COR-L47 (cell line): Measurements from ENCODE around the gene KRT3.

Experiments
- DNase-seq: peaks from one replicate; lab custom pipeline; 2025; lab: John Stamatoyannopoulos, UW

KRT3 gene

DNA sequence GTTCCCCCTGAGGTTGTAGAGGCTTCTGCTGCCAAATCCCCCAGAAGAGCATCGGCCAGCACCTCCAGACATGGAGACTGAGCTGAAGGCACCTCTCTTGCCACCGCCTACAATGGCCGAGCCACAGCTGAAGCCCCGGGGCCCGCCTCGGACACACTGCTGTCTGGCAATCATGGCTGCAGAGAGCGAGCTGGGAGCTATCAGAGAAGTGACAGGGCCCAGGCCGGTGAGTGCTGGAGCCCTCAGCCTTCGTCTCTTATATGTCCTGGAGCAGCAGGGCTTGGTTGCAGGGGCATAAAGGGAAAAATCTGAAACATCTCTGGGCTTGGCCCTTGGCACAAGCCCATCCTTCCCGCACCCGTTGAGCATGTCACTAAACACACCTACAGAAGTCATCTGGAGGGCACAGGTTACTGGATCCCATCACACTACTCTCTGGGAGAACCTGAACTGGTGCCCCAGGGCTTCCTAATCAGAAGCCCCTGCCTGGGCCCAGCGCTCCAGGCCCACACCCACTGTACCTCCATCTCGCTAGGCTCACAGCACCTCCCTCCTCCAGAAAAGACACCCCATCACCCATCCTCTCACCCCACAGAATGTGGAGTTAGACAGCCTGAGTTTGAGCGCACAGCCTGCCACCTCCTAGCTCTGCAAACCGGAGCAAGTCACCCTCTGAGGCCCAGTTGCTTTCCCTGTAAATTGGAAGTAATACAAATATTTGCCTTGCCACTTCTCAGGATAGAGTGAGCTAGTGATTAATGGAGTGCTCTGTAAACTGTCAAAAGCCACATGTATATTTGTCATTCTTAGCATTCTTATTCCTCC is 18.2 kb upstream of the KRT3 start, which contains the start of gene KRT4:
Gene KRT4, minus strand, starts transcription at position 232 of the 825 bp plus-strand sequence. Its CDS starts 58 bp downstream, at position 174.
- DNase-seq: no peak

DNA sequence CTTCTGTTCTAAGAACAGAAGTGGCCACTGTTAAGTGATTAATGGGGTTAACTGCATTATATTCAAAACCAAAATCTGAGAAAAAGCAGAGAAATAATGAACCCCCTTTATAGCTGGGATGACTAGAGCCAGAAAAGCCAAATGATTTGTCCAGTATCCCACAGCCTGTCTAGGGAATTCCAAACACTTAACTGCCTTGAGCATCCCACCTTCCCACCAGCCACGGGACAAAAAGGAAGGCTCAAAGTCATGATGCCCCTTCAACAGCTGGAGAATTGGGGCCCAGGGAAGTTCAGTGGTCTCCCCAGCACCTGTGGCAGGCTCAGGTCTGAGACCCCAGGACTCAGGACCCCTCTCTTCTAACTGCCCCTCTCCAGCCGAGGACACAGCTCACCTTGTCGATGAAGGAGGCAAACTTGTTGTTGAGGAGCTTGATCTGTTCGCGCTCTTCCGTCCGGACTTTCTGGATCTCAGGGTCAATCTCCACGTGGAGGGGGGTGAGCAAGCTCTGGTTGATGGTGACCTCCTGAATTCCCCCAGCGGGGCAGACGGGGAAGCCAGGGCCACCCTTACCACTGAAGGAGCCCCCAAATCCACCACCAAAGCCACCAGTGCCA is 17.4 kb upstream of the KRT3 start:
- DNase-seq: no peak

DNA sequence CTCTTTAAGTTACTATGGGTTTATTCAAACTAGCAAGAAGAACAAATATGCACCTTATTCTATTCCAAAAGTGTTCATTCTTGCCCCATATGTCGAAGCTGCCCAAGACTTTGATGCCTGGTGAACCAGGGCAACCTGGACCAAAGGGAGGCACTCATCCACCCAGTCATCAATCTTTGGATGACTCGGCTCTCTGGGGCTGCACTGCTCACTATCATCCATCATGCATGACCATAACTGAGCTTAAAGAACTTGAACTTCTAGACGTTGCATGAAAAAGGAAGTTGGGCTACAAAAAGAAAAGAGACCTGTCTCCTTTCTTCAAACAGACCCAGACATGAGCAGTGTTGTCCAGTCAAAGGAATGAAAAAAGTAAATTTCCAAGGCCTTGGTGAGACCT is 16.8 kb upstream of the KRT3 start:
- DNase-seq: no peak

DNA sequence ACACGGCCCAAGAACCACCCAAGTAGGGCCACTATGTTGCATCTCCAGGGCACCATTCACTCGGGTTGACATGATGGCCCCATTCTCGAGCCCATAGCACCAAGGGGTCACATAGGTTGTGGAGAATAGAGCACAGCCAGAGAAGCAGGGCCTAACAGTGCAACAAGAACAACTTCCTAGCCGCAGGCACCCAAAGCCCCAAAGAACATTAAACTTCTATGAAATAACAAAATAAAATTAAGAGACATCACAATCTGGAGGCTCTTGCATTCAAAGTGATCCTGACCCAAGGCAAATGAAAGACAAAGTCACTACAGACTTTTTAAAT is 16.1 kb upstream of the KRT3 start:
- no peak for DNase-seq

DNA sequence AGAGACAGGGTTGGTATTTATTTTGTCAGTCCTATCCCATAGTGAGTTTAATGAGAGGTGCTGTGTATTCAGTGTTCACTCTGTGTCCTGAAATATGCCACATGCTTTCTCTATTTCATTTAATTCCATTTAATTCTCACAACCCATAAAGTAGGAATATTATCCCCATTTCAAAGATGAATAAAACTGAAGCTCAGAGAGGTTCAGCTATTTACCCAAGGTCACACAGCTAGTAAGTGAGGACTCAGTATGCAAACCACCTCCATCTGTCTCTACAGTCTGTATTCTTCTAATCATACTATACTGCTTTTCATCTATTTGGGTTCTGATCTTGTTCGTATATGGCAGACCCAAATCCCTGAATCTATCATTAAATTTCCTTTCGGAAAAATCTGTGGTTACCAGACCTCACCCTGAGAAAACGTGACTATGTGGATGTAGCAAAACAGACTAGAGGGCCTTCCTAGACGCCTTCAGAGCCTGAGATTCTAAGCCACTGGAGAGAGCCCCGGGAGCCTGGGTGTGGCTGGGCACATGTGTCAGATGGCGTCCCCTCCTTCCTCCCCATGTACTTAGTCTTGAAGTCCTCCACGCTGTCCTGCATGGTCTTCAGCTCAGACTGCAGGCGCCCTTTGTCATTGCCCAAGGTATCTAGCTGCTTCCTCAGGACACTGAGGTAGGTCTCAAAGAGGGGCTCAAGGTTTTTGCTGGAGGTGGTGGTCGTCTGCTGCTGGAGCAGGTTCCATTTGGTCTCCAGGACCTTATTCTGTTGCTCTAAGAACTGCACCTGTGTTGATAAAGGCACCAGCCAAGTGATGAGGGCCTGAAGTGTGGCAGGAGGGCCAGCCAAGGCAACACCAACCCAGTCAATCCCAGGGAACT is 15.5 kb upstream of the KRT3 start:
- DNase-seq: no peak

DNA sequence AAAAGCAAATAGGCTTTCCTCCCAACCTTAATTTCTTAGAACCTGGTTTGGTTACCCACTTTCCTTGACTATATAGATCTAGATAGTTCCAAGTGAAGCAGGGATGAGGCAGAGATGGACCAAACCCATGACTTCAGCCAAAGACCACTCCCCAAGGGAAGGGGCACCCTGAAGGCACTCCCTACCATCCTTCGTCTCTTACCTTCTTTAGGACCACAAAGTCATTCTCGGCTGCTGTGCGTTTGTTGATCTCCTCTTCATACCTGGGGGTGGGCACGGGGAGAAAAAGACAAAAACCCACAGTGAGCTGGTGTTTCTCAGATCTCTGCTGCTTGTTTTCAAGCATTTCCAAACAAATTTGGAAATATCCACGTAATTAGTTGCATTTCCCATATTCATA is 14.6 kb upstream of the KRT3 start:
- no peak for DNase-seq

DNA sequence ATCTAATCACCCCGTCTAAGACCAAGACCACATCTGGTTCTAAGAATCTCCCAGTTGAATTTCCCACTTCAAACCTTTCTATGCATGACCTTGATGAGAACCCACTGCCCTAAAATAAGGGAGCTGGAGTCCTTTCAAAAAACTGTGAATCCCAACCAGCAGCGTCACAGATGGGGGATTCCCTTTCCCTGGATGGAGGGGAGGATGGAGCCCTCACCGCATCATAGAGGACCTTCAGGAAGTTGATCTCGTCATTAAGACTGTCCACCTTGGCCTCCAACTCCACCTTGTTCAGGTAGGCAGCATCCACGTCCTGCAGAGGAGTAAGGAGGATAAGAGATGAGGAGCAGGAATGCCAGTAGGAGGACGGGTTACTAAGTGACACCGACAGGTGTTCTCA is 13.2 kb upstream of the KRT3 start:
- no peak for DNase-seq

DNA sequence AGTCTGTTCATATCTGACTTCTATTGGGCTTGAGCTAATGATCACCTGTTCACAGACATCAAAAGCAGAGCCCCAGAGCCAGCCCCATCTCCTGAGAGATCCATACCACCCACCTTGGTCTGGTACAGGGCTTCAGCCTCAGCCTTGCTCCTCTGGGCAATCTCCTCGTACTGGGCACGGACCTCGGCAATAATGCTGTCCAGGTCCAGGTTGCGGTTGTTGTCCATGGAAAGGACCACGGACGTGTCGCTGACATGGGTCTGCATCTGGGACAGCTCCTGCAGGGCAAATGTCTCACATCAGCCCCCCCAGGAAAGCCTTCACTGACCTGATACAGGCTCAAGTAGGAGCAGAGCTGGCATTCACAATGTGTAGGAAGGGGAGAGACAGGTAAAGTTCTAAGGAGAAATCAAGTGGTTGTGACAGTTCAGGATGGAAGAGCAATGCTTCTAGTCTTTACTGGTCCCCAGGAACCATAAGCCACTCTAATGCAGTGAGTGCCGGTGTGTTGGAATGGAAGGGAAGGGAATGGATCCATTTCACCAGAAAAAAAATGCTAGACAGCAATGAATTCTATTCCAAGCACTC is 12.8 kb upstream of the KRT3 start:
- no peak for DNase-seq

DNA sequence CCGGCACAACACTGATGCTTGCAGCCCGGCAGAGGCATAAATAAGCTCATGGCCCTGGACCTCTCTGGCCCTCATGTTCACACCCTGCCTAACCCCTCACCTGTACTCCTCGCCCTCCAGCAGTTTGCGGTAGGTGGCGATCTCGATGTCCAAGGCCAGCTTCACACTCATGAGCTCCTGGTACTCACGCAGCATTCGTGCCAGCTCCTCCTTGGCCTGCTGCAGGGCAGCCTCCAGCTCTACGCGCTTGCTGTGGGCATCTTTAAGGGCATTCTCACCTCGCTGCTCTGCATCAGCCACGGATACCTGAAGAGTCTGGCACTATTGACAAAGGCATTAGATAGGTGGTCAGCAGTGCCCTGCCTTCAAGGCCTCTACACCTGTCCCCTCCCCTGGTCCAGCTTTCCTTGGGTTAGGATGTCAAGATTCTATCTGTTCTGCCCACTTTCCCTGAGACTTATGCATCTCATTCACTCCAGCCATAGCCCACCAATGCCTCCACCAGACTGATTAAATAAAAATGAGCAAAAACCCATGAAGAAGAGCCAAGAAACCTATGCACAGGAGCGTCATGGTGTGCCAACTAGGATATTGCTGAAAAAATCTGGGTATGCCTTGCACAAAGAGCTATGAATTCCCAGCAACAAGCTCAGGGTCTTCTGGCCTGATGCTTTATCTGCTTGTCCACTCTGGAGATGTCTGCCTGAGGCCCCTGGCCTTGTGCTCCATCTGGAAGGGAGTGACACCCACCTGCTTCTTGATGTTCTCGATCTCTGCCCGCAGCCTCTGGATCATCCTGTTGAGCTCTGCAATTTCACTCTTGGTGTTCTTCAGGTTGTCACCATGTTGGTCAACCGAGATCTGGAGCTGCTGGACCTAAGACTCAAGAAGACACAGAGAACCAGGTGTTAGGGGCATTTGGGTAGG is 11.9 kb upstream of the KRT3 start:
- DNase-seq: no peak

DNA sequence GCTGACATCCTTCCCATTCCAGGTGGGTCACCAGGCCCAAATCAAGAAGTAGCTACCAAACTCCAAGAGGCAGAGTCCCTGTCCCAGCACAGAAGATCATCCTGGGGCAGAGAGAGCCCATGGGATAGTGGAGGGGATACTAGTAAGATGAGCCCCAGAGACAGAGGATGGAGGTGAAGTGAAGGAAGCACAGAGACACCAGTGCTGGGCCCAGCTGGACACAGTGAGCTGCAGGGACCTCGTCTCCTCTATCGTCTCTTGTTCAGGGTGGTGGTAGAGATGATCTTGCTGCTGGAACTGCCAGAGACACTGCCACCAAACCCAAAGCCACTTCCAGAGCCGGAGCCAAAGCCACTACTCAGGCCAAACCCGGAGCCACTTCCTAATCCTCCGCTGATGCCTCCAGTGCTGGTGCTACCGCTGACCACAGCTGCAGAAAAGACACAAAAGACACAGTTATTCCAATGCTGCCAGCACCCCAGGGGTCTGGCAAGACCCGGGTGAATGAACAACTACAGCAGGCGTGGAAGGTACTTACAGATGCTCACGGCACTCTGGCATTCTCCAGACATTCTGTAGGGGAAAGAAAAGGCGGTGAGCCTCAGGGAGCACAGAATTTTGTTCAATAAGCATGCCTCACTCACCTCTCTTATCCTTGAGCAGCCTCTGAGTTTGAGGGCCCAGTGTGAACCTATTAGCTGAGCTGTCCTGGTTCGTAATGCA is 11.1 kb upstream of the KRT3 start:
- DNase-seq: no peak

DNA sequence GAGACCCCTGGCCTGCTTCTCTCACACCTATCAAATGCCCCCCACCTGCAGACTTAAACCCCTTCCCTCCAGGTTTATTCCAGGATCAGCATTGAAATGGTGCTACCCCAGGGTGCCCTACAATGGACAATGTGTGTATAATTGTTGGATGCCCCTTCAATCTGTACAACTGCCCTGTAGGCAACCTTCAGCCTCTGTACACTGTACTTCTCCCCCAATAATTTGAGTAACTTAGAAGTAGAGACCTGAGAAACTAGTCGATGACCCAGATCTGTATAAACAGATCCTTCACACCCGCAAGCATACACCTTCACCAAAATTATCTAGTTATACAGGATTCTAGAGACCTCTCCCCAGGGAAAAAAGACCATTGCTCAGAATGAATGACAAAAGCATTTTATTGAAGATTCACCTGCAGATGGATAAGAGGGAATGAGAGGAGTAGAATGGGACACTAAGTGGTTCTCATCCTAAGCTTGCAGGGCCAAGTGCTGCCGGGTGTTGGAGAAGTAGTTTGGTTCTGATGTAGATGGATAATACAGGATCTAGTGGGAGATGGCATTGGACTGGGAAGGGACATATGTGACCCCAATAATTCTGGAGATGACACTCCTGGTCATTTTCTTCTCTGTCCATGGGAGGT is 10.4 kb upstream of the KRT3 start:
- no peak for DNase-seq

DNA sequence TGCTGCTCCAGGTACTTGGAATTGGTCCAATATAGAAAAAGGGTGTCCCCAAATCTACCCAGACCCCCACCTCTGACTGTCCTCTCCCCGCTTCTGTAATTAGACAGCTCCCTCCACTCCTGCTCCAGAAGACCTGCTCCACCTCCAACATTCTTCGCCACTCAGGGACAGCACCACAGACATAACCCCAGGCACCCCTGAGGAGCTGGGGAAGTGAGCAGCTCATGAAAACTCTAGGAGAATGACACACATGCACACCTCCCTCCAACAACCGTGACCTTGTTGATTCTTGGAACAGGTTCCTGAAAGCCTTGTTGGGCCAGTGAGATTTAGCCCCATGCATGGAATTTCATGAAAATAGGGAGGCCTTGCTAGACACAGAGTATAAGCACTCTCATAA is 9.8 kb upstream of the KRT3 start:
- DNase-seq: no peak

DNA sequence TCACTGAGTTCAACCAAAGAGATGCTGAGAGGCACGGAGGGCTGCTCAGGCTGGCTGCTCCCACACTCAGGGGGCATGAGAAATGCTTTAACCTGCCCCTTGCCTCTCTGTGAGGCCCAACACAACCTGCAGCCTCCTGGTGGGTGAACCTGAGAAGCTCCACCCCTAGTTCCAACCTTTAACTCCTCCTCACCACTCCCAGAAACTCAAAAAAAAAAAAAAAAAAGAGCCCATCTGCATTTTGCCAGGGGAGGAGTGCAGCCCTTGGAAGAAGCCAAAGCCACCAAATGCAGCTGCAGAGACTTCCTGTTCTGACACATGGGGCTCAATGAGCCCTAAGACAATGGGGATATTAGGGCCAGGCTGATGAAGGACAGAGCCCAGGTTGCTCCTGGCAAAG is 9.1 kb upstream of the KRT3 start:
- DNase-seq: no peak

DNA sequence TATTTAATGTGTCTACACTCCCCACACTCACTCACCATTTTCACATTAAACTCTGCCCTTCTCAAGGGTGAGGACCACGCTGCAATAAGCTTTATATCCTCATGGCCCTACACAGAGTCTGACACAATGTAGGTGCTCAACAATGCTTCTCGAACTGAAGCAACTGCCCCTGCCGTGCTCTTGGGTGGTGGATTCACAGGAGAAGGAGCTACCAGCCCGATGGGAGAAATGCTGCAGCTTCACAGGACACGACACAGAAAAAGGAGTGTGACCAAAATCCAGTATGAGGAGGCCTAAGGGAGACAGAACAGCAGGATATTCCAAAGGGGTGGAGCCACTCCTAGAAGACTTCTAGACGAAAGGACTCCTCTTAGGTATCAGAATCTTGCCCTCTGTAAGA is 6.5 kb upstream of the KRT3 start:
- no peak for DNase-seq

DNA sequence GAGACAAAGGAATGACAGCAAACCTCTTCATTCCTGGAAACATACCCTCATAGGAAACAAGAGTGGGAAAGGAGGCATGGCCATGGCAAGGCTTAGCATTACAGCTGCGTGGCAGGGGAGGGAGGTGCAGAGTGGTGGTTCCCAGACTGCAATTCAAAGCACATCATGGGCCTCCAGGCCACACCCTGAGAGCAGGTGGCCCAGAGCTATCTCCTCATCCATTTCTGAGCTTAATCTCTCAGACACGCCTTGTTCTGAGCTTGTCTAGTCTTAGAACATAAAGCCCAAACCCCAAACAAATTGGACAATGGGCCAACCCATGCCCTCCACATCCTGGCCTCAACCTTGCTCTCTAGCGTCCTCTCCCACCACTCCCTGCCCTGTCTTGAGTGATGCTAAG is 5.9 kb upstream of the KRT3 start:
- no peak for DNase-seq

DNA sequence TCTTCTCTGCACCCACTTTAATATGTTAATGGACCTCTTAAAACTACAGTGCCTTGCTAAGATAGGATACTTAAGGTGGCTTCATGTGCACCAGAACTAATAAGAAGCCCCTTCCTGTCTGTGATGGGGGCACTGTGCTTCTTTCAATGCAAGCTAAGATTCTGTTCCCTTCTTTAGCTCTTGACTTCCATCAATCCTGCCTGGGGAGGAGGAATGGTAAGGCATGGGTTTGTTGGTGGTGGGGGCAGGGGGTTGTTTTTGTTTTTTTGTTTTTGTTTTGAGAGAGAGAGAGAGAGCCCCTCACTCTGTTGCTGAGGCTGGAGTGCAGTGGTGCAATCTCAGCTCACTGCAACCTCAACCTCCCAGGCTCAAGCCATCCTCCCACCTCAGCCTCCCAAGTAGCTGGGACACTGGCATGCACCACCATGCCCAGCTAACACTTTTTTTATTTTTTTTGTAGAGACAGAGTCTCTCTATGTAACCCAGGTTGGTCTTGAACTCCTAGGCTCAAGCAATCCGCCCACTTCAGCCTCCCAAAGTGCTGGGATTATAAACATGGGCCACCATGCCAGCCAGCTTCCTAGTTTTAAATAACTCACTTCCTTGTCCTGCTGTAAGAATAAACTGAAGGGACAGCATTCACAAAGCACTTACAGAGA is 4.5 kb upstream of the KRT3 start:
- DNase-seq: no peak

DNA sequence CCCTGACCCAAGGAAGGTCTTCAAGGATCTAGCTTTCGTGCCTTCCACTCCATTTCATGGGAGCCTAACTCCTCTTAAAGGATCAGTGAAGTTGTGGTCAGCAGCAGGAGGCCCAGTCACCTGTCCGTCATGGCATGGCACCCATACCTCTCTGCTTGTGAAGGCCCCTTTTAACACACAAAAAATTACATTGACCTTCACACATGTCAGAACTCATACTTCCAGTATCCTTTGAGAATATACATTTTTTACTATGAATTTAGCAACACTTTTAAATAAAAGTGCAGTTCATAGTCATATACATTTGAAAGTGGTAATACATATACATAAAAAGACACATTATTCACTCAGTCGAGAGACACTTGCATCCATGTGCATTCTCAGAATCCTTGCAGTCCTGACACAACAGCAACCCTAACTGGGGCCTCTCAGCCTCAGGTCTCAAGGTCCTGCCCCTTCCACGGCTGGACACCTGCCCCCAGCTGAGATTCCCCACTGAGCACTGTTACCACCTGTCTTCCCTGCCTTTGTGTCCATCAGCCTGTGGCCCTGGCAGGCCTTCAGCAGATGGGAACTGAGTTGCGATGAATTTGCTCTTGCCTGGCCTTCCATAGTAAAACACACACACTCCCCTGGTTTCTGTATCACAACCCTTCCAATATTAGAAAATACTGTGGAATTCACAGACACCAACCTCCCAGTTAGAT is 3.7 kb upstream of the KRT3 start:
- DNase-seq: no peak

DNA sequence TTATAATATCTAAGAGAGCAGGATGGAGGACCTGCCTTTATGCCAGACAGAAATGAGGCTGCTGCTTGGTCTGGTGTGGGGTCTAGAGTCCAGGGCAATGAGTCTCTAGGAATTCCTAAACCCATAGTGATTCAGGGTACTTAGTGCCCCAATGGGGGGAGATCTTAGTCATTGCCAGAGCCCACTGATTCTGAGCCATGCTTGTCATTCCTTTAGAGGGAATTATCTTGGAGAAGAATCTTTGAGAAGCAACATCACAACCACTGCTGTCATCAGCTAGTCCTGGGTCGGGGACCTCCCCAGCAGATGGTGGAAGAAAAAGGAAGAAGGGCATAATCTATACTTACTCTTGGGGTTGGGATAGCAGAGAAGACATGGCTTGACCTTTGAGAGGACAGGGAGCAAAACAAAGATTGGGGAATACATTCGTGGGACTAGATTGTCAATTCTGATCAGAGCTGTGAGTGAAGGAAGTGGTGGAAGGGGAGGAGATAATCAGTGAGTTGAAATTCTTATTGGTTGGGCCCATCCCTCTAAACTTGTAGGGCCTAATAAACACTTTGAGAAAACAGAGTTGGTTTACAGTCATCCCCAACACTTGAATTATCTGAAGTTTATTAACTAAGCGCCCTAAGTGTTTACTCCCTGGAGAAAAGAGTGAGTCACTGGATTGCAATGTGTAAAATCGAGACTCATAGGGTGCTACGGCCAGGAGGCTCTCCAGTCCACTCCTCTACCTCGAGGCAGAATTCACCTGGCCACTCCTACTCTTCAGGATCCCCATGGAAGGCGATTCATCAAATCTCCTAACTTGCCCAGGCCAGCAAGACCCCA is 3.0 kb upstream of the KRT3 start:
- no peak for DNase-seq
